Renal pelvis (tissue), 4 donors: ENCODE results near the gene CEP112. TPM values are rescaled to one million over a fixed set of nuclear protein-coding genes. Genes with fewer than 3 reads are reported as not detected.
"Not testable (repeated sequence)": the region's sequence is repeated elsewhere in the genome, so short reads cannot be mapped to it uniquely, and the experiment has no call there.

ENCODE experiments used
- DNase-seq: peaks from one replicate; pipeline ENCODE4 v3.0.0-alpha.2; 2013
- polyA plus RNA-seq, 3 donors: library from polyadenylated mRNA; unstranded; fragments of 120-200 nt; gene quantifications; one replicate each; pipeline ENCODE4 v1.2.1, GENCODE V29; 2013; ENCODE audit not compliant: insufficient read length in 3 of 3

CEP112 gene
- polyA plus RNA-seq, 3 donors, result 11.9 to 16.1 (median 13.9) TPM

- no peak for DNase-seq
Measured at GRCh38 chr17:66167189-66167815, 24.6 kb downstream of the CEP112 start.

DNA sequence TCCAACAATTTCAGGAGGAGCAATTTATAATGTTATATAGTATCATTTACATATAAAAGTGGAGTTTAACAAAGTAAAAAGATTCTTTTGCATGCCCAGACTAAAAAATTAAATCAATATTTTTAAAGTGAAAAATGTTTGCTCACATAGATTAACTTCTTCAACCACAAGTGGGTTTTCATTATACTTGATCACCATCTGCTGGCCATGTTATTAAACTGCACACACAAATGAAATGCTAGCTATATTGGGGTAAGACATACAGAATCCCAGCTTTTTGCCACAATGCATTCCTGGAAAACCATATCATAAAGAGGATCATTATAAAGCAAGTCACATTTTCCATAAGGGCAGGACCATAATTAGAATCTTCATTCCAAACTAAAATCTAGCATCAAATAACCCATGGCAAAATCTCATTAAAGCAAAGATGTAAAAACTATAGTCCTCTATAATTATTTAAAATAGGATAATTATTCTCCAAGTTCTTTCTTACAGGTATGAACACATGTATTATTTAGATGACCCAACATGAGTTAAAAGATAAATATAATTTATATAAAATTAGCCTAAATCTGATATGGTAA is 26.3 kb downstream of the CEP112 start:
- DNase-seq, result peak; percentile 46

- not testable (repeated sequence) for DNase-seq
Measured at GRCh38 chr17:66155055-66155454, 36.9 kb downstream of the CEP112 start.

DNA sequence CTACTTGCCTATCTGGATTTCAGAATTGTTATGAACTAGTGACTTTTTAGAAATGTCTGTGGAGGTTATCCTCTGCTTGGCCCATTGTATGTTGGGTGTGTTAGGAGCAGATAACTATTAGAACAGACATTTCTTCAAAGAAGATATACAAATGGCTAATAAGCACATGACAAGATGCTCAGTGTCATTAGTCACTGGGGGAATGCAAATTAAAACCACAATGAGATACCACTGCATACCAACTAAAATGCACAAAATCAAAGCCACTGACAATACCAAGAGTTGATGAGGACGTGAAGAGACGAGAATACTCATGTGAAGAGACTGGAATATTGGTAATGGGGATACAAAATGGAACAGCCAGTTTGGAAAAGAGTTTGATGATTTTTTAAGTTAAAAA is 39.2 kb downstream of the CEP112 start:
- no peak for DNase-seq

- DNase-seq, result no peak
Measured at GRCh38 chr17:66150708-66151107, 41.2 kb downstream of the CEP112 start.

DNA sequence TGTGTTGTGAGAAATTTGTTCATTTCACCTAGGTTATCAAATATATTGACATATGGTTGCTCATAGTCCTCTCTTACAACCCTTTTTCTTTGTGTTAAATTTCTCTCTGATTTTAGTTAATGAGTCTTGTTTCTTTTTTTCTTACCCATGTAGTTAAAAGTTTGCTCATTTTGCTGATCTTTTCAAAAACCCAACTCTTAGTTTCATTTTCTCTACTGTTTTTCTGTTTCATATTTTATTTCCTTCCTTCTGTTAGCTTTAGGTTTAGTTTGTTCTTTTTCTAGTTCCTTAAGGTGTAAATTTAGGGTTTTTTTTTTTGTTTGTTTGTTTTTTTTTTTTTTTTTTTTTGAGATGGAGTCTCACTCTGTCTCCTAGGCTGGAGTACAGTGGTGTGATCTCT is 42.4 kb downstream of the CEP112 start:
- no peak for DNase-seq

GRCh38 chr17:66146394-66146793 is 45.5 kb downstream of the CEP112 start:
- DNase-seq, result no peak

- no peak for DNase-seq
Measured at GRCh38 chr17:66143657-66144282, 48.2 kb downstream of the CEP112 start.

GRCh38 chr17:66142428-66142827 is 49.5 kb downstream of the CEP112 start:
- DNase-seq, result no peak

GRCh38 chr17:66138120-66138519 is 53.8 kb downstream of the CEP112 start:
- DNase-seq, result no peak

- DNase-seq, result no peak
Measured at GRCh38 chr17:66135896-66136295, 56.0 kb downstream of the CEP112 start.

DNA sequence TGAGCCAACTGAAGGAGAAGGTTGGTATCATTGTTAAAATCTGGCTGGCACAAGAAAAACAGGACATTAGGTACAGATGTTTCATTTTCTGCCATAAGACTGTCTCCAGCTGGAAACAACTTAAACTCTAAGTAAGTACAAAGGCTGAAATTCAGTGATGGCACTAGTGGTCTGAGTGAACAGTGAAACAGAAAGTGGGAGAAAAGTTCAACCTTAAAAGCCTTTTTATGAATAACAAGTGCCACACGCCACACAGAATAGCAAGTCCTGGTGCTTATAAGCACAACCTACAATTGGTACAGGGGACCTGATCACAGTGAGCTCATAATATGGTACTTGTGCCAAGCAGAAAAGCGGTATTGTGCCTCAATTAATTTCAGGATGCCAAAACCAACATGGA is 56.7 kb downstream of the CEP112 start:
- DNase-seq, result no peak

DNA sequence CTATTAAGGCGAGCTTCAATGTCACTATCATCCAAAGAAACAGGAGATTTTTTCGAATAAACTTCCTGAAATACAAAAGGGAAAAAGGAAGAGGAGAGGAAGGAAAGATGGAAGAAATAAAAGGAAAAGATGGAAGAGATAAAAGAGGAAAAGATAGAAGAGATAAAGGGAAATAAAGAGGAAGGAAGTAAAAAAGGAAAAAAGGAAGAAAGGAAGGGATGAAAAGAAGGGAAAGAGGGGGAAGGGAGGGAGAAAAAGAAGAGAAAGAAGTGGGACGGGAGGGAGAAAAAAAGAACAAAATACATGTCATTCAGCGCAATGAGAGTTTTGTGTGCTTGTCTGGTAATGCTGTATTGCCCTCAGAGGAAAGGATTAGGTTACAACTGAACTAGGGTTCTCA is 62.2 kb downstream of the CEP112 start:
- no peak for DNase-seq

DNA sequence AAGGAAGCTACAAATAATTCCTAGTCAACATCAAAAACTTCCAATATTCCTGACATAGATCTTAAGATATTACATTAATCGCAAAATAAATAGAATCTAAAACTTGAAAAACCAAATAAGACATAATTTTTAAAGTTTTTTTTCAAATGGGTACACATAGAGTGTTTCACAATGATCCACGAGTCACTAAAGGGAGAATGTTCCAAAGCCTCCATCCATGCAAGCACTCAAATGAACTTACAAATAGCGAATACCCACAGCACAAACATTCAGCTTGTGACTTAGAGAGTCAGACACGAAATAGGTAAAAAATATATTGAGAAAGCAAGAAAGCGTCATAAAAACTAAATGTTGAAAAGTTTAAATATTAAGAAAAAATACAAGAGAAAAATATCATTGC is 65.7 kb downstream of the CEP112 start:
- DNase-seq, result no peak

- peak; percentile 19 for DNase-seq
Measured at GRCh38 chr17:66123163-66123562, 68.8 kb downstream of the CEP112 start.

DNA sequence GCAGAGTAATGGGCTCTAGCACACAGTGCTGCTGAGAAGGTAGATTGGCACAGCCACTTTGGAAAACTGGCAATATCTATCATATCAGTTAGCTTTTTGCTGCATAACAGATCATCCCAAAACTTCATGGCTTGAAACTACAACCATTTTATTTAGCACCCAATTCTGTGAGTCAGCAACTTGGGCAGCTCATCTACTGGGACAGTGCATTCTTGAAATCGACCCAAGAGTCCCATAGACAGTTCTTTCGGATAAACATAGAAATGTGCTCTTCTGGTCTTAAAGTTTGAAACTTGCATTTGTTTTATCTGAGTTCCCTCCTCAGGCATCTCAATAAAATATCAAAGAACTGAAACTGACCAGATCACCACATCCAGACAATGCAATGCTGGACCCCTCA is 76.7 kb downstream of the CEP112 start:
- DNase-seq, result no peak

DNA sequence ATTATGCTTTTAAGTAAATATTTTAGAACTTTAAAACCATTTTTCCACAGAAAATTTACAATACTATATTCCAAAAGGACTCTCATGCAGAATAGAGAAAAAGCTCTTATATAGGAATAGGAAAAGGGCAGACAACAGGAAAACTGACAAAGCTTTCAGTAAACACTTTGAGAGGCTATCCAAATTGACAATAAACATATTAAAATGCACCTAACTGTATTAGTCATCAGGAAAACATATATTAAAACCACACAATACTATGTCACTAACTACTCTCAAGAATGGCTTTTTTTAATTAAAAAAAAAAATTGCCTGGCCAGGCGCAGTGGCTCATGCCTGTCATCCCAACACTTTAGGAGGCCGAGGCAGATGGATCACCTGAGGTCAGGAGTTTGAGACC is 77.3 kb downstream of the CEP112 start:
- DNase-seq, result no peak

GRCh38 chr17:66107731-66108130 is 84.2 kb downstream of the CEP112 start:
- DNase-seq, result no peak

GRCh38 chr17:66098040-66098439 is 93.9 kb downstream of the CEP112 start:
- DNase-seq, result no peak

GRCh38 chr17:66094727-66095126 is 97.2 kb downstream of the CEP112 start:
- no peak for DNase-seq

- DNase-seq, result no peak
Measured at GRCh38 chr17:66091445-66092080, 100.4 kb downstream of the CEP112 start.

- DNase-seq, result no peak
Measured at GRCh38 chr17:66089764-66090163, 102.2 kb downstream of the CEP112 start.

- no peak for DNase-seq
Measured at GRCh38 chr17:66088173-66088572, 103.8 kb downstream of the CEP112 start.
